HFFc6 (cell line): ENCODE results near the gene CSRP3. TPM values are rescaled to one million over a fixed set of nuclear protein-coding genes. Genes with fewer than 3 reads are reported as not detected.

Experiments used
- DNase-seq: peaks from one replicate; pipeline ENCODE4 v3.0.0-alpha.2; 2018
- H3K27ac Mint-ChIP-seq: 2 replicates; pipeline ENCODE4 v1.8.0; 2020; ENCODE audit warnings: mild to moderate bottlenecking, mixed read lengths
- H3K27me3 Mint-ChIP-seq: 2 replicates; pipeline ENCODE4 v1.8.0; 2021; ENCODE audit warnings: mild to moderate bottlenecking, moderate library complexity, mixed read lengths; ENCODE audit not compliant: insufficient read depth
- H3K36me3 Mint-ChIP-seq: 2 replicates; pipeline ENCODE4 v1.8.0; 2021; ENCODE audit warnings: low read depth, mixed read lengths
- H3K4me1 Mint-ChIP-seq: 2 replicates; pipeline ENCODE4 v1.8.0; 2020; ENCODE audit warnings: low read depth, mixed read lengths
- H3K4me3 Mint-ChIP-seq: 2 replicates; pipeline ENCODE4 v1.8.0; 2020; ENCODE audit warnings: mild to moderate bottlenecking, moderate library complexity, mixed read lengths
- H3K9me3 Mint-ChIP-seq: 2 replicates; pipeline ENCODE4 v1.8.0; 2020; ENCODE audit warnings: mild to moderate bottlenecking, mixed read lengths
- CTCF ChIP-seq: fragments of 200-600 bp; sonication (generic); IDR thresholded peaks from 2 replicates; pipeline ENCODE4 v1.5.0; 2021; ENCODE audit warnings: antibody characterized with exemption, mild to moderate bottlenecking
- total RNA-seq, 6 experiments: library from RNA; stranded (reverse); fragmentation: NEBNext Ultra II Directional; extraction: Animal tissue kit (Norgen Biotek cat#: 25700); gene quantifications; 2 replicates in 1 of 6; 3 replicates in 5 of 6; pipeline ENCODE4 v1.2.3, GENCODE V29; 2021

CSRP3 gene
- total RNA-seq, 6 experiments from 2014 or later, result not detected

GRCh38 chr11:19185036-19185435 lies 16.7 kb downstream of the CSRP3 start:
- Mint-ChIP-seq H3K27ac (no peak overlapping the region), H3K4me1 (peaks cover 10% of the 10 kb centered on the region; the same call in 1 of the 2 replicates), H3K9me3 (no peaks in the 10 kb centered on the region), H3K4me3 (no peak overlapping the region), H3K36me3 (no peaks in the 10 kb centered on the region), H3K27me3 (peaks cover under 1% of the 10 kb centered on the region; the same call in 1 of the 2 replicates)
- TF ChIP-seq CTCF, result no peak
- no peak for DNase-seq

- H3K36me3 Mint-ChIP-seq, result no peaks in the 10 kb centered on the region
- H3K4me3 Mint-ChIP-seq, result no peak overlapping the region
- no peaks in the 10 kb centered on the region for H3K27me3 Mint-ChIP-seq
- H3K27ac Mint-ChIP-seq, result no peak overlapping the region
- no peak for DNase-seq
- H3K4me1 Mint-ChIP-seq, result peaks cover 10% of the 10 kb centered on the region; the same call in 1 of the 2 replicates
- no peaks in the 10 kb centered on the region for H3K9me3 Mint-ChIP-seq
- no peak for TF ChIP-seq CTCF
These were observed 18.1 kb downstream of the CSRP3 start for GRCh38 chr11:19183646-19184045.

- H3K36me3 Mint-ChIP-seq, result no peaks in the 10 kb centered on the region; the same call in 1 of the 2 replicates
- no peak for TF ChIP-seq CTCF
- no peak overlapping the region for H3K27ac Mint-ChIP-seq
- H3K27me3 Mint-ChIP-seq, result no peaks in the 10 kb centered on the region
- DNase-seq, result no peak
- no peaks in the 10 kb centered on the region for H3K9me3 Mint-ChIP-seq
- no peak overlapping the region for H3K4me3 Mint-ChIP-seq
- peaks cover 2% of the 10 kb centered on the region; the same call in 1 of the 2 replicates for H3K4me1 Mint-ChIP-seq
These were observed 20.1 kb downstream of the CSRP3 start for GRCh38 chr11:19181531-19182261.

- Mint-ChIP-seq H3K4me1 (no peaks in the 10 kb centered on the region), H3K4me3 (no peak overlapping the region), H3K9me3 (no peaks in the 10 kb centered on the region), H3K27ac (no peak overlapping the region), H3K36me3 (peaks cover 16% of the 10 kb centered on the region; the same call in 1 of the 2 replicates), H3K27me3 (no peaks in the 10 kb centered on the region)
- no peak for DNase-seq
- no peak for TF ChIP-seq CTCF
These were observed 25.1 kb downstream of the CSRP3 start for GRCh38 chr11:19176629-19177186.

- DNase-seq, result no peak
- no peaks in the 10 kb centered on the region for H3K27me3 Mint-ChIP-seq
- H3K36me3 Mint-ChIP-seq, result peaks cover 21% of the 10 kb centered on the region; the same call in 1 of the 2 replicates
- TF ChIP-seq CTCF, result no peak
- H3K9me3 Mint-ChIP-seq, result no peaks in the 10 kb centered on the region
- H3K4me3 Mint-ChIP-seq, result no peak overlapping the region
- no peak overlapping the region for H3K27ac Mint-ChIP-seq
- H3K4me1 Mint-ChIP-seq, result no peaks in the 10 kb centered on the region
These were observed 27.7 kb downstream of the CSRP3 start for GRCh38 chr11:19173964-19174638.
